NCI-H2227 (cell line): ENCODE data around the gene SPATA24.

Source experiments
- DNase-seq: peaks from one replicate; lab custom pipeline; 2025; ENCODE audit not compliant: unreplicated experiment; lab: John Stamatoyannopoulos, UW

The SPATA24 gene

GRCh38 chr5:139383993-139384590 lies 19.8 kb downstream of the SPATA24 start:
- no peak for DNase-seq

- DNase-seq: no peak
Measured at GRCh38 chr5:139383275-139383992, 20.5 kb downstream of the SPATA24 start, which contains the start of gene SLC23A1. TSS of gene SLC23A1 (minus strand) at chr5:139383297. CDS start at chr5:139383253, 44 bp downstream.

- no peak for DNase-seq
Measured at GRCh38 chr5:139382807-139383206, 21.1 kb downstream of the SPATA24 start.

GRCh38 chr5:139381837-139382761 lies 21.8 kb downstream of the SPATA24 start:
- no peak for DNase-seq

GRCh38 chr5:139379626-139380449 lies 24.1 kb downstream of the SPATA24 start:
- no peak for DNase-seq

- no peak for DNase-seq
Measured at GRCh38 chr5:139378941-139379361, 24.9 kb downstream of the SPATA24 start.

- no peak for DNase-seq
Measured at GRCh38 chr5:139378101-139378825, 25.6 kb downstream of the SPATA24 start.

GRCh38 chr5:139377226-139377625 lies 26.7 kb downstream of the SPATA24 start:
- no peak for DNase-seq

- DNase-seq: no peak
Measured at GRCh38 chr5:139376364-139376763, 27.5 kb downstream of the SPATA24 start.

GRCh38 chr5:139374909-139375308 lies 29.0 kb downstream of the SPATA24 start:
- no peak for DNase-seq

- DNase-seq: no peak
Measured at GRCh38 chr5:139371482-139372435, 32.1 kb downstream of the SPATA24 start.

- no peak for DNase-seq
Measured at GRCh38 chr5:139369181-139369580, 34.7 kb downstream of the SPATA24 start.

GRCh38 chr5:139368613-139369012 lies 35.3 kb downstream of the SPATA24 start:
- DNase-seq: no peak

- no peak for DNase-seq
Measured at GRCh38 chr5:139364466-139364865, 39.4 kb downstream of the SPATA24 start.

- no peak for DNase-seq
Measured at GRCh38 chr5:139363937-139364336, 40.0 kb downstream of the SPATA24 start.

GRCh38 chr5:139361835-139362429 lies 42.0 kb downstream of the SPATA24 start:
- no peak for DNase-seq

- no peak for DNase-seq
Measured at GRCh38 chr5:139360384-139360783, 43.5 kb downstream of the SPATA24 start.

GRCh38 chr5:139358064-139358463 lies 45.8 kb downstream of the SPATA24 start:
- DNase-seq: no peak
